Bone marrow (tissue), 2 donors: ENCODE measurements around the gene C16orf96.

Experiments
- DNase-seq, 2 donors: peaks; one replicate each; lab custom pipeline; 2025; lab: John Stamatoyannopoulos, UW

Gene C16orf96

DNA sequence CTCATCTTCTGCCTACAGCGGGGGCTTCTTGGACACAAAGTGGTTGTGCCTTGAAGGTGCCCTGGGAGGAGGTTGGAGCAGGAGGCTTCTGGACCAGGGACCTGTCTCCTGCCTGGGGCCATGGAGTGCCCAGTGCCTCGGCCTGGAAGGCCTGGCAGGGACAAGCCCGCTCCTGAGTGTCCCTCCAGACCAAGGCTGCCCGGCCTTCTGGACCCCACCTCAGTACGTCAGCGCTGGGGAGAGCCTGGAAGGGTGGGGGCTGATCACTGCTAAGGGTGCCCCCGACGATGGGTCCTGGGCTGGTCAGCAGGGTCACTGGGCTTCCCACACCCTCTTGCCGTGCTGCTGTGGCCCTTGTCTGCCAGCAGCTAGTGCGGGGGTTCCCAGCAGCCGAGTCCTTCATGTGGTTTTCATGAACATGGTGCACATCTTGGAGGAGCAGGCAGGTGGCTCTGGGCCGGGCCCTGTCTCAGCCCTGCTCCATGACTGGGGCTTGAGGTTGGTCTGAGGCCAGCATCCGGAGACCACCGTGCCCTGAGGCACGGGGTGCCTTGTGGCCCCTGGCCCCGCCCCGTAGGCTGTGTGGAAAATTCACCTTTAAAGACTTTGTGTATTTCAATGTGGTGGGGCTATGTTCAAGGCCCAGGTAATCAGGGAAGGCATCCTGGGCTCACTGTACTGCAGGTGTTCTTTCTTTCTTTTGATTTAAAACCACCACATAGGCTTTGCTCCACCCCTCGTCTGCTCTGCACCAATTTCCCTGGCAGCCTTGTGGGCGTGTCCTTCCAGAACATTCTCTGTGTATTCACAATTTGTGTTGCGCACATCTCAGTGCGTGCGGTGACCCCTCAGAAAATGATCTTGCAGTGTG is 90.9 kb downstream of the C16orf96 start:
- no peak for DNase-seq

DNA sequence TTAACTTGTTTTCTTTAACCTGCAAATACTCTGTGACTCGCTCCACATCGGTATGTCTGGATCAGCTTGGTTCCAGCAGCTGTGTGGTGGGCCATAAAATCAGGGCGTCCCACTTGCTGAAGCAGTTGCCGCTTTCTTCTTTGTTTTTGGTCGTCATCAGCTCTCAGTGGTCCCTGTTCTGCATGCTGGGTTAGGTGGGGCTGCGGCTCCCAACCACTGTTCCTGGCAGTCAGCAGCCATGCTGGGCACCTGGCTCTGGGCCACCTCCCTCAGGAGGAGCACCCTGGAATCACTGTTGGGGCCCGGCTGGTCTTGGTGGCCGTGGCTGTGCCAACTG is 91.5 kb downstream of the C16orf96 start:
- DNase-seq = no peak

DNA sequence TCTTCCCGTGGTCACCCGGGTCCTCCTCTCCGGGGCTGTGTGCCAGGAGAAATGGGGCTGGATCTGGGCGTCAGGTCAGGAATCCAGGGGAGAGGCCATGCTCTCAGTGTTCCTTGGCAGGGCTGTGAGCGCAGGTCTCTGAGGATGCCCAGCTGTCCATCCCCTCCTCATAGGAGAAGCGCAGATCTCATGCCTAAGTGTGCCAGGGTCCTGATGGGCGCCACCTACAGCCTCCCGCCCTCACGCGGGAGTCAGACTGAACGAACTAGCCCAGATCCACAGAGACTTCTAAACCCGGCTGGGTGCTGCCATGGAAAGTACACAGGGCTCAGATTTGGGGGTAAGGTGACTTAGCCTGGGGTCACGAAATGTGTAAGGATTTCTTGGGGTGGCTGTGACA is 92.8 kb downstream of the C16orf96 start:
- DNase-seq = no peak

DNA sequence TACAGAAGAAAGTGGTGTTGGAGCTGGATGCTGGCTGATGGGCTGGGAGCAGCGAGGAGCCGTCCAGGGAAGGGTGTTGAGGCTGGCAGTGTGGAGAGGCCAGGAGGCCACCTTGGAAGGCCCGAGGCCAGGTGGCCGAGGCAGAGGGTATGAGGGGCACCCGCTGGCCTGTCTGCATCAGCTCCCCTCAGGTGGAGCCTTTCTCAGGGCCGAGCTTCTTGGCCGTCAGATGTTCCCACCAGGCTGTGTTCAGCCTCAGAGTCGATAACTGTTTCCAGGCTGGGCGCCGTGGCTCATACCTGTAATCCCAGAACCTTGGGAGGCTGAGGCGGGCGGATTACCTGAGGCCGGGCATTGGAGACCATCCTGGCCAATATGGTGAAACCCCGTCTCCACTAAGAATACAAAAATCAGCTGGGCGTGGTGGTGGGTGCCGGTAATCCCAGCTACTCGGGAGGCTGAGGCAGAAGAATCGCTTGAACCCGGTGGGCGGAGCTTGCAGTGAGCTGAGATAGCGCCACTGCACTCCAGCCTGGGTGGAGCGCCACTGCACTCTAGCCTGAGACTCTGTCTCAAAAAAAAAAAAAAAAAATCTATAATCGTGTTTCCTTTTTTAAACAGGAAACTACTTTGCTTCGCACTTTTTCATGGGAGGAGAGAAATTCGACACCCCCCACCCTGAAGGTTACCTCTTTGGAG is 93.8 kb downstream of the C16orf96 start:
- DNase-seq = no peak
